NCI-H146 (cell line): ENCODE measurements around the gene SNX6.
"Not testable (repeated sequence)": the region's sequence is repeated elsewhere in the genome, so short reads cannot be mapped to it uniquely, and the experiment has no call there.

Source experiments
- DNase-seq: peaks from one replicate; lab custom pipeline; 2025; lab: John Stamatoyannopoulos, UW

Gene SNX6

GRCh38 chr14:34634360-34634771, 4.4 kb upstream of the SNX6 start:
- DNase-seq: not testable (repeated sequence)

GRCh38 chr14:34633742-34634141, 3.8 kb upstream of the SNX6 start:
- DNase-seq: no peak

- DNase-seq: no peak
These were observed 2.5 kb upstream of the SNX6 start for GRCh38 chr14:34632411-34632978.

- no peak for DNase-seq
These were observed 648 bp downstream of the SNX6 start for GRCh38 chr14:34629344-34629656.

GRCh38 chr14:34628681-34629135, 1.2 kb downstream of the SNX6 start:
- DNase-seq: no peak

GRCh38 chr14:34623506-34623905, 6.4 kb downstream of the SNX6 start:
- DNase-seq: no peak

GRCh38 chr14:34620839-34621238, 9.1 kb downstream of the SNX6 start:
- DNase-seq: no peak

GRCh38 chr14:34620115-34620514, 9.8 kb downstream of the SNX6 start:
- DNase-seq: no peak

- DNase-seq: no peak
These were observed 10.5 kb downstream of the SNX6 start for GRCh38 chr14:34619471-34619870.

GRCh38 chr14:34616360-34616759, 13.6 kb downstream of the SNX6 start:
- DNase-seq: no peak

- DNase-seq: no peak
These were observed 14.4 kb downstream of the SNX6 start for GRCh38 chr14:34615507-34615906.

GRCh38 chr14:34614638-34615037, 15.3 kb downstream of the SNX6 start:
- no peak for DNase-seq

GRCh38 chr14:34610101-34610500, 19.8 kb downstream of the SNX6 start:
- DNase-seq: no peak

- DNase-seq: no peak
These were observed 24.5 kb downstream of the SNX6 start for GRCh38 chr14:34605461-34605860.

- DNase-seq: no peak
These were observed 25.0 kb downstream of the SNX6 start for GRCh38 chr14:34604995-34605394.

GRCh38 chr14:34596891-34597290, 33.1 kb downstream of the SNX6 start:
- DNase-seq: no peak

- DNase-seq: no peak
These were observed 36.1 kb downstream of the SNX6 start for GRCh38 chr14:34593740-34594375.

GRCh38 chr14:34592623-34593022, 37.3 kb downstream of the SNX6 start:
- no peak for DNase-seq

GRCh38 chr14:34583525-34583924, 46.4 kb downstream of the SNX6 start:
- DNase-seq: no peak

- no peak for DNase-seq
These were observed 47.7 kb downstream of the SNX6 start for GRCh38 chr14:34582117-34582680.

GRCh38 chr14:34580381-34580780, 49.6 kb downstream of the SNX6 start:
- DNase-seq: no peak

GRCh38 chr14:34571771-34572170, 58.2 kb downstream of the SNX6 start:
- DNase-seq: no peak

GRCh38 chr14:34569750-34570149, 60.2 kb downstream of the SNX6 start:
- no peak for DNase-seq

- no peak for DNase-seq
These were observed 61.1 kb downstream of the SNX6 start for GRCh38 chr14:34568803-34569202.
